Osteocyte (in vitro differentiated cells): Measurements from ENCODE around the gene TUBB4A. TPM values are rescaled to one million over a fixed set of nuclear protein-coding genes. Genes with fewer than 3 reads are reported as not detected.

Source experiments
- DNase-seq: peaks from one replicate; pipeline ENCODE4 v3.0.0; 2021; ENCODE audit warnings: mixed read lengths; ENCODE audit not compliant: unreplicated experiment; ENCODE audit errors: extremely low spot score
- H3K27ac Mint-ChIP-seq: one replicate; pipeline ENCODE4 v1.8.0; 2021; ENCODE audit warnings: mild to moderate bottlenecking, mixed read lengths; ENCODE audit not compliant: unreplicated experiment
- H3K27me3 Mint-ChIP-seq: one replicate; pipeline ENCODE4 v1.8.0; 2021; ENCODE audit warnings: mixed read lengths; ENCODE audit not compliant: unreplicated experiment
- H3K36me3 Mint-ChIP-seq: one replicate; pipeline ENCODE4 v1.8.0; 2021; ENCODE audit warnings: mixed read lengths; ENCODE audit not compliant: unreplicated experiment
- H3K4me1 Mint-ChIP-seq: one replicate; pipeline ENCODE4 v1.8.0; 2021; ENCODE audit warnings: mixed read lengths; ENCODE audit not compliant: unreplicated experiment
- H3K4me3 Mint-ChIP-seq: one replicate; pipeline ENCODE4 v1.8.0; 2021; ENCODE audit warnings: mild to moderate bottlenecking, moderate library complexity, mixed read lengths; ENCODE audit not compliant: unreplicated experiment
- H3K9me3 Mint-ChIP-seq: one replicate; pipeline ENCODE4 v1.8.0; 2021; ENCODE audit warnings: mixed read lengths; ENCODE audit not compliant: unreplicated experiment
- CTCF ChIP-seq: fragments of 200-600 bp; sonication (generic); IDR thresholded peaks from 2 replicates; pipeline ENCODE4 v1.5.0; 2021; ENCODE audit warnings: antibody characterized with exemption, mild to moderate bottlenecking, moderate library complexity
- total RNA-seq: library from RNA; stranded (reverse); gene quantifications from 2 replicates; pipeline ENCODE4 v1.2.1, GENCODE V29; 2021

Gene TUBB4A
- total RNA-seq, 1 donor from 2014 or later, result not detected

GRCh38 chr19:6473647-6474046 lies 28.5 kb downstream of the TUBB4A start:
- Mint-ChIP-seq H3K9me3 (no peaks in the 10 kb centered on the region), H3K4me3 (no peak overlapping the region), H3K36me3 (no peaks in the 10 kb centered on the region), H3K27ac (no peak overlapping the region), H3K27me3 (peaks cover 2% of the 10 kb centered on the region), H3K4me1 (peaks cover 4% of the 10 kb centered on the region)
- TF ChIP-seq CTCF, result no peak
- DNase-seq, result no peak

- no peaks in the 10 kb centered on the region for H3K36me3 Mint-ChIP-seq
- H3K27me3 Mint-ChIP-seq, result peaks cover 6% of the 10 kb centered on the region
- no peak for TF ChIP-seq CTCF
- H3K4me3 Mint-ChIP-seq, result no peak overlapping the region
- no peak for DNase-seq
- H3K4me1 Mint-ChIP-seq, result peaks cover 4% of the 10 kb centered on the region
- H3K27ac Mint-ChIP-seq, result no peak overlapping the region
- H3K9me3 Mint-ChIP-seq, result no peaks in the 10 kb centered on the region
These were observed 29.4 kb downstream of the TUBB4A start for GRCh38 chr19:6472713-6473112.

GRCh38 chr19:6471076-6471475 lies 31.0 kb downstream of the TUBB4A start:
- peaks cover 12% of the 10 kb centered on the region for H3K27me3 Mint-ChIP-seq
- no peak for TF ChIP-seq CTCF
- peaks cover 2% of the 10 kb centered on the region for H3K4me1 Mint-ChIP-seq
- H3K4me3 Mint-ChIP-seq, result no peak overlapping the region
- no peak for DNase-seq
- H3K36me3 Mint-ChIP-seq, result no peaks in the 10 kb centered on the region
- no peaks in the 10 kb centered on the region for H3K9me3 Mint-ChIP-seq
- no peak overlapping the region for H3K27ac Mint-ChIP-seq

GRCh38 chr19:6470173-6470572 lies 31.9 kb downstream of the TUBB4A start:
- Mint-ChIP-seq H3K4me3 (no peak overlapping the region), H3K4me1 (no peaks in the 10 kb centered on the region), H3K9me3 (no peaks in the 10 kb centered on the region), H3K27me3 (peaks cover 17% of the 10 kb centered on the region), H3K36me3 (no peaks in the 10 kb centered on the region), H3K27ac (no peak overlapping the region)
- TF ChIP-seq CTCF, result no peak
- DNase-seq, result no peak

GRCh38 chr19:6467384-6467783 lies 34.7 kb downstream of the TUBB4A start:
- H3K27ac Mint-ChIP-seq, result no peak overlapping the region
- no peak for TF ChIP-seq CTCF
- DNase-seq, result no peak
- H3K27me3 Mint-ChIP-seq, result peaks cover 29% of the 10 kb centered on the region
- no peak overlapping the region for H3K4me3 Mint-ChIP-seq
- H3K36me3 Mint-ChIP-seq, result no peaks in the 10 kb centered on the region
- no peaks in the 10 kb centered on the region for H3K9me3 Mint-ChIP-seq
- H3K4me1 Mint-ChIP-seq, result peaks cover 4% of the 10 kb centered on the region
